SK-N-SH (cell line): Measurements from ENCODE around the gene PCSK2. TPM values are rescaled to one million over a fixed set of nuclear protein-coding genes. Genes with fewer than 3 reads are reported as not detected.

Source experiments
- CTCF ChIA-PET: fragments of 300-600, 350-600 bp; formaldehyde crosslinking; extraction: SDS; loops from one replicate; lab custom pipeline; 2021; lab: Yijun Ruan, JAX
- POLR2A ChIA-PET: fragments of 350-600 bp; sonication (Branson Sonifier 250); formaldehyde crosslinking; extraction: SDS; loops from one replicate; lab custom pipeline; 2020; ENCODE audit warnings: antibody characterized with exemption, inconsistent platforms; lab: Yijun Ruan, JAX
- DNase-seq: peaks from one replicate; pipeline ENCODE4 v3.0.0; 2012
- H2AFZ ChIP-seq: fragments of 200-600 bp; sonication (generic); 2 replicates; pipeline ENCODE4 v1.8.1; 2016; ENCODE audit warnings: antibody characterized with exemption, mild to moderate bottlenecking, low read depth
- H3F3A ChIP-seq: fragments of 200-600 bp; sonication (generic); replicated peaks from 2 replicates; pipeline ENCODE3; 2016; ENCODE audit warnings: antibody characterized with exemption, mild to moderate bottlenecking; ENCODE audit not compliant: insufficient read depth
- H3K27ac ChIP-seq, 2 experiments: fragments of 200-500 bp in 1 of 2; fragments of 200-600 bp in 1 of 2; sonication (Bioruptor generic) in 1 of 2; sonication (generic), shearing (Covaris generic) in 1 of 2; 2 replicates each; pipeline versions ENCODE4 v1.5.1 to v1.6.1; 2014 to 2016; ENCODE audit warnings: low read depth in 2 of 2, inconsistent platforms in 1 of 2, low read length in 1 of 2, mild to moderate bottlenecking in 1 of 2, mixed read lengths in 1 of 2
- H3K27me3 ChIP-seq: fragments of 200-600 bp; sonication (generic), shearing (Covaris generic); 2 replicates; pipeline ENCODE4 v1.6.1; 2016; ENCODE audit warnings: mixed run types; ENCODE audit not compliant: insufficient read depth
- H3K36me3 ChIP-seq, 2 experiments: fragments of 200-500 bp in 1 of 2; fragments of 200-600 bp in 1 of 2; sonication (Bioruptor generic) in 1 of 2; sonication (generic) in 1 of 2; replicated peaks in 1 of 2; 2 replicates each; pipeline versions ENCODE3 to v1.5.1; 2014 to 2016; ENCODE audit warnings: low read length in 1 of 2, mild to moderate bottlenecking in 1 of 2; ENCODE audit not compliant: insufficient read depth in 2 of 2, control insufficient read depth in 1 of 2
- H3K4me1 ChIP-seq, 2 experiments: fragments of 200-500 bp in 1 of 2; fragments of 200-600 bp in 1 of 2; sonication (Bioruptor generic) in 1 of 2; sonication (generic), shearing (Covaris generic) in 1 of 2; 2 replicates each; pipeline versions ENCODE4 v1.5.1 to v1.6.1; 2014 to 2016; ENCODE audit warnings: low read depth in 1 of 2, low read length in 1 of 2, mixed run types in 1 of 2; ENCODE audit not compliant: insufficient read depth in 2 of 2, control insufficient read depth in 1 of 2
- H3K4me2 ChIP-seq: fragments of 200-600 bp; sonication (generic), shearing (Covaris generic); 2 replicates; pipeline ENCODE4 v1.6.1; 2017; ENCODE audit warnings: mixed run types
- H3K4me3 ChIP-seq, 2 experiments: fragments of 200-500 bp in 1 of 2; fragments of 200-600 bp in 1 of 2; sonication (Bioruptor generic) in 1 of 2; sonication (generic), shearing (Covaris generic) in 1 of 2; 2 replicates each; pipeline versions ENCODE4 v1.5.1 to v1.8.1; 2014 to 2016; ENCODE audit warnings: low read depth in 2 of 2, inconsistent platforms in 1 of 2, low read length in 1 of 2, mild to moderate bottlenecking in 1 of 2, mixed read lengths in 1 of 2, moderate library complexity in 1 of 2
- H3K79me2 ChIP-seq: fragments of 200-600 bp; sonication (generic); 2 replicates; pipeline ENCODE4 v1.8.1; 2017; ENCODE audit warnings: mild to moderate bottlenecking; ENCODE audit not compliant: insufficient read depth
- H3K9ac ChIP-seq: fragments of 200-600 bp; sonication (generic); 2 replicates; pipeline ENCODE4 v1.6.1; 2017; ENCODE audit warnings: mixed run types
- H3K9me2 ChIP-seq: fragments of 200-600 bp; sonication (generic); 2 replicates; pipeline ENCODE4 v1.6.1; 2017; ENCODE audit warnings: mixed run types
- H3K9me3 ChIP-seq: fragments of 200-600 bp; sonication (generic); 2 replicates; pipeline ENCODE4 v1.6.1; 2017; ENCODE audit warnings: mixed run types, mild to moderate bottlenecking, moderate library complexity
- H4K20me1 ChIP-seq: fragments of 200-600 bp; sonication (generic); 2 replicates; pipeline ENCODE4 v1.6.1; 2017; ENCODE audit warnings: mild to moderate bottlenecking, mixed run types; ENCODE audit not compliant: insufficient read depth
- ELF1 ChIP-seq: IDR thresholded peaks from 2 replicates; pipeline ENCODE4 v1.4.0; 2012
- EP300 ChIP-seq, 2 experiments: IDR thresholded peaks; 2 replicates each; pipeline versions ENCODE4 v1.4.0 to v1.6.1; 2012; ENCODE audit warnings: borderline replicate concordance in 1 of 2, low read depth in 1 of 2, low read length in 1 of 2
- FOSL2 ChIP-seq: IDR thresholded peaks from 2 replicates; pipeline ENCODE4 v1.4.0; 2012; ENCODE audit warnings: low read depth, mild to moderate bottlenecking, moderate library complexity, borderline replicate concordance
- FOXJ3 ChIP-seq: sonication (generic); formaldehyde crosslinking; IDR thresholded peaks from 2 replicates; pipeline ENCODE4 v1.5.1; 2020; ENCODE audit warnings: mild to moderate bottlenecking, missing genetic modification reagents
- FOXM1 ChIP-seq: IDR thresholded peaks from 2 replicates; pipeline ENCODE4 v1.4.0; 2012; ENCODE audit warnings: low read depth, mild to moderate bottlenecking
- JUND ChIP-seq: IDR thresholded peaks from 2 replicates; pipeline ENCODE4 v1.4.0; 2012
- MAX ChIP-seq: IDR thresholded peaks from 2 replicates; pipeline ENCODE4 v1.4.0; 2012; ENCODE audit warnings: low read depth
- MEF2A ChIP-seq: IDR thresholded peaks from 2 replicates; pipeline ENCODE4 v1.4.0; 2012; ENCODE audit warnings: low read depth, borderline replicate concordance
- MXI1 ChIP-seq: IDR thresholded peaks from 2 replicates; pipeline ENCODE4 v1.6.1; 2012; ENCODE audit warnings: mild to moderate bottlenecking, low read depth, low read length, improper control_type of control experiment
- PBX3 ChIP-seq: IDR thresholded peaks from 2 replicates; pipeline ENCODE4; 2012
- POLR2AphosphoS5 ChIP-seq: IDR thresholded peaks from 2 replicates; pipeline ENCODE4 v1.6.1; 2012; ENCODE audit warnings: low read depth, low read length
- RAD21 ChIP-seq: IDR thresholded peaks from 2 replicates; pipeline ENCODE4 v1.6.1; 2012; ENCODE audit warnings: mild to moderate bottlenecking, low read length
- REST ChIP-seq: IDR thresholded peaks from 2 replicates; pipeline ENCODE4 v1.6.1; 2012; ENCODE audit warnings: mild to moderate bottlenecking, low read depth, low read length, moderate library complexity
- TAF1 ChIP-seq: IDR thresholded peaks from 2 replicates; pipeline ENCODE4 v1.6.1; 2012; ENCODE audit warnings: low read depth, mild to moderate bottlenecking, low read length, moderate library complexity, borderline replicate concordance
- ZBTB33 ChIP-seq: IDR thresholded peaks from 2 replicates; pipeline ENCODE4 v1.4.0; 2012; ENCODE audit warnings: low read depth, borderline replicate concordance
- WGBS: methylation state at CpG from one replicate; pipeline ENCODE4 v1.1.6; 2017; ENCODE audit warnings: low lambda C conversion rate; 5-methylcytosine and 5-hydroxymethylcytosine counted together
- polyA plus RNA-seq, 3 experiments: library from polyadenylated mRNA; depleted of rRNA; stranded (reverse); fragments of >200 nt; gene quantifications; 2 replicates each; pipeline ENCODE4 v1.2.3, GENCODE V29; 2012

Gene PCSK2
- polyA plus RNA-seq, 1 of the 3 experiments (the other 2 are of a cell fraction): not detected

- no peak overlapping the region for H3K9ac ChIP-seq
Observed at GRCh38 chr20:17505636-17506517, 279.0 kb downstream of the PCSK2 start.

More at GRCh38 chr20:17505636-17506517, 279.0 kb downstream of the PCSK2 start:
- H3K4me1 ChIP-seq: peaks cover 0 to 9% of the 10 kb centered on the region in 2 experiments; a peak in 1 of 4 replicates
- no peaks in the 10 kb centered on the region for H3K36me3 ChIP-seq
- H4K20me1 ChIP-seq: no peaks in the 10 kb centered on the region
- POLR2A ChIA-PET: interaction anchor here (1.0 kb wide), 1 partner anchor 65 kb away, joined by 3 read pairs; no protein-coding TSS in a partner anchor
- no peaks in the 10 kb centered on the region for H3K79me2 ChIP-seq
- CTCF ChIA-PET: interaction anchor here (0.6 to 3.9 kb wide), 38 partner anchors 8 to 770 kb away, joined by 3 to 36 read pairs (median 4); partner anchors contain the start of genes BFSP1 and RRBP1
- H3K9me2 ChIP-seq: no peaks in the 10 kb centered on the region
- no peaks in the 10 kb centered on the region for H3K27me3 ChIP-seq
- WGBS: 79% methylated on average over 13 of the region's 19 CpGs
- no peak overlapping the region for H3K4me3 ChIP-seq
- TF ChIP-seq ZBTB33: no peak
- no peak for TF ChIP-seq MEF2A
- no peak for TF ChIP-seq PBX3
- TF ChIP-seq REST: no peak
- TF ChIP-seq MAX: no peak
- no peak for TF ChIP-seq MXI1
- no peak for TF ChIP-seq JUND
- no peak for TF ChIP-seq FOXJ3 (CRISPR knock-in tag)
- no peak for TF ChIP-seq TAF1
- no peak for TF ChIP-seq EP300 (IDR thresholded peaks at IDR 0.05; ENCODE audit: borderline replicate concordance in 1 of 2, low read depth in 1 of 2, low read length in 1 of 2)
- no peak for TF ChIP-seq POLR2AphosphoS5
- TF ChIP-seq FOXM1: no peak
- TF ChIP-seq FOSL2: no peak
- no peak for TF ChIP-seq RAD21
- no peak for TF ChIP-seq ELF1
- TF ChIP-seq, all 33 proteins: peak for 0
- Histone ChIP-seq H3K9me3 (no peaks in the 10 kb centered on the region), H2AFZ (no peak overlapping the region), H3K4me2 (no peak overlapping the region), H3K27ac (no peak overlapping the region), H3F3A (no peaks in the 10 kb centered on the region)
- no peak for DNase-seq
